CD4-positive, alpha-beta T cell (primary cell): ENCODE data around the gene NCAPG2. TPM values are rescaled to one million over a fixed set of nuclear protein-coding genes. Genes with fewer than 3 reads are reported as not detected.

Experiments used
- ATAC-seq: fragments of 200-7000 bp; cut with Tn5 transposase; one replicate; pipeline ENCODE4 v1.10.0; 2022; ENCODE audit warnings: mild to moderate bottlenecking; ENCODE audit not compliant: poor library complexity
- CTCF ChIA-PET: fragments of 350-600 bp; sonication (Branson Sonifier 250); formaldehyde crosslinking; loops from one replicate; lab custom pipeline; 2021; ENCODE audit warnings: antibody characterized with exemption, inconsistent platforms; lab: Charles Lee
- POLR2A ChIA-PET: fragments of 350-600 bp; sonication (Branson Sonifier 250); formaldehyde crosslinking; loops from one replicate; lab custom pipeline; 2021; ENCODE audit warnings: antibody characterized with exemption, inconsistent platforms; lab: Charles Lee
- DNase-seq, 14 experiments: peaks; one replicate each; pipeline ENCODE4 v3.0.0-alpha.2; 2013 to 2020; ENCODE audit warnings: mixed read lengths in 2 of 14
- H3K27ac ChIP-seq, 2 donors: one replicate each; pipeline versions ENCODE4 v1.5.1 to v1.7.0; 2013; ENCODE audit warnings: low read length in 2 of 2, low read depth in 1 of 2, mild to moderate bottlenecking in 1 of 2
- H3K27me3 ChIP-seq, 2 experiments: 1 replicate in 1 of 2; 2 replicates in 1 of 2; pipeline versions ENCODE4 v1.6.1 to v1.7.0; 2013; ENCODE audit warnings: low read length in 2 of 2, control low read depth in 1 of 2, mild to moderate bottlenecking in 1 of 2, moderate library complexity in 1 of 2; ENCODE audit not compliant: insufficient read depth in 2 of 2, control insufficient read depth in 1 of 2
- H3K36me3 ChIP-seq: one replicate; pipeline ENCODE4 v1.6.1; 2013; ENCODE audit warnings: low read length, control low read depth; ENCODE audit not compliant: insufficient read depth
- H3K4me1 ChIP-seq: one replicate; pipeline ENCODE4 v1.6.1; 2013; ENCODE audit warnings: low read length, control low read depth; ENCODE audit not compliant: insufficient read depth
- H3K4me3 ChIP-seq: one replicate; pipeline ENCODE4 v1.5.1; 2013; ENCODE audit warnings: mild to moderate bottlenecking, low read length, moderate library complexity
- H3K9me3 ChIP-seq, 2 experiments: 1 replicate in 1 of 2; 2 replicates in 1 of 2; pipeline versions ENCODE4 v1.6.1 to v1.7.0; 2013; ENCODE audit warnings: low read length in 2 of 2, mild to moderate bottlenecking in 2 of 2, control low read depth in 1 of 2, moderate library complexity in 1 of 2; ENCODE audit not compliant: control insufficient read depth in 1 of 2, insufficient read depth in 1 of 2
- H3K27ac Mint-ChIP-seq: one replicate; pipeline ENCODE4 v1.8.0; 2020; ENCODE audit warnings: mixed read lengths
- H3K27me3 Mint-ChIP-seq: one replicate; pipeline ENCODE4 v1.8.0; 2021; ENCODE audit warnings: mixed read lengths
- H3K36me3 Mint-ChIP-seq: one replicate; pipeline ENCODE4 v1.8.0; 2021; ENCODE audit warnings: low read depth, mixed read lengths
- H3K4me1 Mint-ChIP-seq: one replicate; pipeline ENCODE4 v1.8.0; 2021; ENCODE audit warnings: low read depth, mixed read lengths
- H3K4me3 Mint-ChIP-seq: one replicate; pipeline ENCODE4 v1.8.0; 2020; ENCODE audit warnings: mild to moderate bottlenecking, mixed read lengths
- H3K9me3 Mint-ChIP-seq: one replicate; pipeline ENCODE4 v1.8.0; 2020; ENCODE audit warnings: mixed read lengths
- CTCF ChIP-seq: fragments of 200-600 bp; IDR thresholded peaks from one replicate; pipeline ENCODE4 v1.8.0; 2022; ENCODE audit warnings: antibody characterized with exemption, mild to moderate bottlenecking
- intact Hi-C, 2 experiments: fragments of 100-400 bp; cut with DNase I in 1 of 2; cut with micrococcal nuclease in 1 of 2; formaldehyde crosslinking; loops; one replicate each; pipeline versions ENCODE4 v1.15.1 to v1.9.0; 2023 to 2025; cut with DNase I, micrococcal nuclease
- total RNA-seq, 174 experiments: library from RNA in 2 of 174; stranded (reverse) in 2 of 174; gene quantifications; one replicate each; pipeline ENCODE4 v1.2.3 and lab custom pipeline; 2021 to 2026

The NCAPG2 gene
- total RNA-seq, 2 experiments from 2014 or later = 9.9 to 11.8 TPM

GRCh38 chr7:158684329-158684728 lies 20.3 kb downstream of the NCAPG2 start:
- ATAC-seq = no peak
- intact Hi-C loops = no loop called here
- H3K27ac ChIP-seq = no peak overlapping the region

GRCh38 chr7:158683541-158683940 lies 21.1 kb downstream of the NCAPG2 start:
- H3K27ac ChIP-seq = no peak overlapping the region
- Mint-ChIP-seq H3K36me3 (peaks cover 24% of the 10 kb centered on the region), H3K4me1 (peaks cover 4% of the 10 kb centered on the region), H3K4me3 (no peak overlapping the region), H3K27ac (no peak overlapping the region), H3K9me3 (no peaks in the 10 kb centered on the region), H3K27me3 (no peaks in the 10 kb centered on the region)
- H3K27me3 ChIP-seq = no peaks in the 10 kb centered on the region
- no peaks in the 10 kb centered on the region for H3K4me1 ChIP-seq
- peaks cover 4% of the 10 kb centered on the region for H3K36me3 ChIP-seq
- ChIA-PET POLR2A (no interaction called here), CTCF (no interaction called here)
- ATAC-seq (no peak), DNase-seq (no peak)
- no peak for TF ChIP-seq CTCF
- intact Hi-C loops = no loop called here
- H3K9me3 ChIP-seq = no peaks in the 10 kb centered on the region
- no peak overlapping the region for H3K4me3 ChIP-seq

More at GRCh38 chr7:158684329-158684728, 20.3 kb downstream of the NCAPG2 start:
- ChIA-PET POLR2A (no interaction called here), CTCF (no interaction called here)
- H3K36me3 Mint-ChIP-seq = peaks cover 22% of the 10 kb centered on the region
- Histone ChIP-seq H3K4me1 (no peaks in the 10 kb centered on the region), H3K9me3 (no peaks in the 10 kb centered on the region), H3K4me3 (no peak overlapping the region), H3K36me3 (peaks cover 4% of the 10 kb centered on the region), H3K27me3 (no peaks in the 10 kb centered on the region)
- H3K27ac Mint-ChIP-seq = no peak overlapping the region
- DNase-seq = no peak
- TF ChIP-seq CTCF = no peak
- no peak overlapping the region for H3K4me3 Mint-ChIP-seq
- no peaks in the 10 kb centered on the region for H3K27me3 Mint-ChIP-seq
- peaks cover 4% of the 10 kb centered on the region for H3K4me1 Mint-ChIP-seq
- H3K9me3 Mint-ChIP-seq = no peaks in the 10 kb centered on the region

GRCh38 chr7:158682456-158682855 lies 22.1 kb downstream of the NCAPG2 start:
- Histone ChIP-seq H3K36me3 (peaks cover 4% of the 10 kb centered on the region), H3K4me1 (no peaks in the 10 kb centered on the region), H3K4me3 (no peak overlapping the region), H3K9me3 (no peaks in the 10 kb centered on the region), H3K27me3 (no peaks in the 10 kb centered on the region), H3K27ac (no peak overlapping the region)
- Mint-ChIP-seq H3K27ac (no peak overlapping the region), H3K9me3 (no peaks in the 10 kb centered on the region), H3K4me3 (no peak overlapping the region), H3K27me3 (no peaks in the 10 kb centered on the region), H3K4me1 (peaks cover 4% of the 10 kb centered on the region), H3K36me3 (peaks cover 15% of the 10 kb centered on the region)
- TF ChIP-seq CTCF = no peak
- CTCF ChIA-PET = no interaction called here
- DNase-seq (no peak), ATAC-seq (no peak)
- POLR2A ChIA-PET = no interaction called here
- intact Hi-C loops = no loop called here
